GM10266 (cell line): ENCODE data around the gene SHLD1.
"Not testable (repeated sequence)": the region's sequence is repeated elsewhere in the genome, so short reads cannot be mapped to it uniquely, and the experiment has no call there.

ENCODE experiments used
- DNase-seq: peaks from one replicate; pipeline ENCODE4 v3.0.0; 2012; ENCODE audit errors: extremely low spot score
- TF ChIP-seq, protein P1 (sequence below): IDR thresholded peaks from 2 replicates; pipeline ENCODE4 v1.5.1; 2012; ENCODE audit warnings: mild to moderate bottlenecking, low read depth; ENCODE audit not compliant: control insufficient read depth, insufficient read depth; ENCODE audit errors: missing control alignments

Gene SHLD1

DNA sequence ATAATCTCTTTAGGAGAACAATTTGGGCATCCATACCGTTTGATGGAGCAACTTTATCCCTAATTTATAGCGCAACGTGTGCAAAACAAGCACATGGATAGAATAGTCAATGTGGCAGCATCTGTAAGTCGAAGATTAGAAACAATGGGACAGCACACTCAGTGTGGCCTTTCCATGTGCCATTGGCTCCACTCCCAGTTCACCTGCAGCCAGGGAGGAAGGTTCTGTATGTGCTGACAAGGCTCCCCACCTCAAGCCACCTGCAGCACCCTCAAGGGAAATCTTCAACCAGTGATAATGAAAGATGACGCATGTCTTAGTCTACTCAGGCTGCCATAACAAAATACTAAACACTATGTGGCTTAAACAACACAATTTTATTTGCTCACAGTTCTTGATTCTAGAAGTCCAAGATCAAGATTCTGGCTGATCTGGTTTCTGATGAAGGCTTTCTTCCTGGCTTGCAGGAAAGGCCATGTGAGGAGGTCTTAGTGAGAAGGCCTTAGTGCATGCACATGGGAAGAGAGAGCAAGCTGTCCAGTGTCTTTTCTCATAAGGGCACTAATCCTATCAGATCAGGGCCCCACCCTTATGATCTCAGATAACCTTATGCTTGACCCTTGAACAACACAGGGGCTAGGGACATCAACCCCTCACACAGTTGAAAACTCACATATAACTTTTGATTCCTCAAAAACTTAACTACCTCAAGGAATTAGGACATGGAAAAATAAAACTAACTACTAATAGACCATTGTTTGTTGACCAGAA lies 34.9 kb upstream of the SHLD1 start:
- no peak for DNase-seq
- TF ChIP-seq, protein P1, sequence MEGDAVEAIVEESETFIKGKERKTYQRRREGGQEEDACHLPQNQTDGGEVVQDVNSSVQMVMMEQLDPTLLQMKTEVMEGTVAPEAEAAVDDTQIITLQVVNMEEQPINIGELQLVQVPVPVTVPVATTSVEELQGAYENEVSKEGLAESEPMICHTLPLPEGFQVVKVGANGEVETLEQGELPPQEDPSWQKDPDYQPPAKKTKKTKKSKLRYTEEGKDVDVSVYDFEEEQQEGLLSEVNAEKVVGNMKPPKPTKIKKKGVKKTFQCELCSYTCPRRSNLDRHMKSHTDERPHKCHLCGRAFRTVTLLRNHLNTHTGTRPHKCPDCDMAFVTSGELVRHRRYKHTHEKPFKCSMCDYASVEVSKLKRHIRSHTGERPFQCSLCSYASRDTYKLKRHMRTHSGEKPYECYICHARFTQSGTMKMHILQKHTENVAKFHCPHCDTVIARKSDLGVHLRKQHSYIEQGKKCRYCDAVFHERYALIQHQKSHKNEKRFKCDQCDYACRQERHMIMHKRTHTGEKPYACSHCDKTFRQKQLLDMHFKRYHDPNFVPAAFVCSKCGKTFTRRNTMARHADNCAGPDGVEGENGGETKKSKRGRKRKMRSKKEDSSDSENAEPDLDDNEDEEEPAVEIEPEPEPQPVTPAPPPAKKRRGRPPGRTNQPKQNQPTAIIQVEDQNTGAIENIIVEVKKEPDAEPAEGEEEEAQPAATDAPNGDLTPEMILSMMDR: no peak

DNA sequence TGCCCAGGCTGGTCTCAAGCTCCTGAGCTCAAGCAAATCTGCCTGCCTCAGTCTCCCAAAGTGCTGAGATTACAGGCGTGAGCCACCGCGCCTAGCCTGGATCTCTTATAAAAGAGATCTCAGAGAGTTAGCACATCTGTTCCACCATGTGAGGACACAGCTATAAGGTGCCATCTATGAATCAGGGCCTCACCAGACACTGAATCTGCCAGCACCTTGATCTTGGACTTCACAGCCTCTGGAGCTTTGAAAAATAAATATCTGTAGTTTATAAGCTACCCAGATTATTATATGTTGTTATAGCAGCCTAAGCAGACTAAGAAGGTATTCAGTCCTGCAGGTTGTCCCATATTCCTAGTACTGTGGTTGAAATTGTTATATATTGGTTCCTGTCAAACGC lies 33.2 kb upstream of the SHLD1 start:
- no peak for DNase-seq
- TF ChIP-seq, protein P1: no peak

DNA sequence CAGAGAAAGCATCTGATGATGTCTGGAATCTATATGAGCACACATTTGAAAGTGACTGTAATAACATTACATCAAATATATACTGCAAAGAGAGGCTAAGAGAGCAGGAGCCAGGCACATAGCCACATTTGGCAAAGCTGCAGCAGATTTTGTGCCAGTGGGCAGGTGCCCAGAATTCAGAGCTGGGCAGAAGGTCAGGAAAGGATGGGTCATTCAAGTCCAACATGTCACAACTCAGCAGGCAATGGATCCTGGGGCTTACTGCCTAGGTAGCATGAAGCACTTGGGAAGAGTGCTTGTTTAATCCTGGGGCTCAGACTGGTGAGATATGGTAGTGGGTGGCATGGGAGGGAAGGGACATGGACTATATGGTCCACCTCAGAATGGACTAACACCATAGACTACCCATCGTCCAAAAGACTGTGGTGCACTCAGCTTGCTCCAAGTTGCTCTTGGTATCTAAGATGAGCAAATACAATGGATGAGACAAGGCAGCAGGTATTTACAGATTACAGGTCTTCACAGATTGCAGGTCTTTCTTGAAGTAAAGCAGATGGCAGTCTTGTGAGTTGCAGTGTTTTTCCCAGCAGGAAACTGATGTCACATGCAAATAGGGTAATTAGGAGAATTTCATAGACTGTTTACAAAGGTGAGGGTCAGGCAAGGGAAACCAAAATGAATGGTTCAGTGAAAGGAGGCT lies 31.2 kb upstream of the SHLD1 start:
- DNase-seq: no peak
- TF ChIP-seq, protein P1: no peak

GRCh38 chr20:5719861-5720403 lies 30.3 kb upstream of the SHLD1 start:
- DNase-seq: no peak
- TF ChIP-seq, protein P1: no peak

- no peak for DNase-seq
- TF ChIP-seq, protein P1: no peak
Observed at GRCh38 chr20:5720696-5721095, 29.5 kb upstream of the SHLD1 start.

DNA sequence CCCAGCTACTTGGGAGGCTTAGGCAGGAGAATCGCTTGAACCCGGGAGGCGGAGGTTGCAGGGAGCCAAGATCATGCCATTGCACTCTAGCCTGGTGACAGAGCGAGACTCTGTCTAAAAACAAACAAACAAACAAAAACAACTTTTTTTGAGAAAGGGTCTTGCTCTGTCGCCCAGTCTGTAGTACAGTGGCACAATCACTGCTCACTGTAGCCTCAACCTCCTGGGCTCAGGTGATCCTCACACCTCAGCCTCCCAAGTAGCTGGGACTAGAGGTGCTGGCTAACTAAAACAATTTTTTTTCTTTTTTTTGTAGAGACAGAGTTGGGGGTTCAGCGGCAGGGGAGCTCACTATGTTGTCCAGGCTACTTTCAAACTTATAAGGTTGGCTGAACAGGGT lies 28.8 kb upstream of the SHLD1 start:
- DNase-seq: not testable (repeated sequence)

- no peak for DNase-seq
- TF ChIP-seq, protein P1: no peak
Observed at GRCh38 chr20:5722927-5723326, 27.3 kb upstream of the SHLD1 start.

DNA sequence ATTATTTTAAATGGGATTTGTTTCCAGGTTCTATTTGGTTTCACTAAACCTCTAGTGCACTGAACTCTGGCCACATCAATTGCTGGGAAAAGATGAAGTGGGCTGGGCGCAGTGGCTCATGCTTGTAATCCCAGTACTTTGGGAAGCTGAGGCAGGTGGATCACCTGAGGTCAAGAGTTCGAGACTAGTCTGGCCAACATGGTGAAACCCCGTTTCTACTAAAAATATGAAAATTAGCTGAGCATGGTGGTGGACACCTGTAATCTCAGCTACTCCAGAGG lies 25.1 kb upstream of the SHLD1 start:
- DNase-seq: not testable (repeated sequence)
